Pancreas (tissue), 10 donors: ENCODE data around the gene SMOC2. TPM values are rescaled to one million over a fixed set of nuclear protein-coding genes. Genes with fewer than 3 reads are reported as not detected.

Experiments used
- ATAC-seq, 4 donors: fragments of 200-7000 bp; cut with Tn5 transposase; one replicate each; pipeline versions ENCODE4 v1.8.0 to v1.9.1; 2020; ENCODE audit warnings: mild to moderate bottlenecking in 4 of 4, moderate library complexity in 4 of 4
- DNase-seq, 6 donors: peaks; one replicate each; pipeline ENCODE4 v3.0.0-alpha.2; 2020
- FAIRE-seq: peaks from 2 replicates; lab custom pipeline; 2012; peaks lifted over from hg19 to GRCh38; lab: Jason Lieb, UNC
- H3K27ac ChIP-seq, 4 donors: fragments of 200-600 bp; sonication (generic); 1 replicate in 3 of 4; 2 replicates in 1 of 4; pipeline versions ENCODE4 v1.5.0 to v1.8.0; 2020
- H3K27me3 ChIP-seq, 4 donors: fragments of 200-600 bp; one replicate each; pipeline ENCODE4 v1.8.0; 2021
- H3K36me3 ChIP-seq, 3 donors: fragments of 200-600 bp; sonication (generic) in 1 of 3; one replicate each; pipeline versions ENCODE4 v1.5.0 to v1.8.0; 2020 to 2021
- H3K4me1 ChIP-seq, 3 donors: fragments of 200-600 bp; one replicate each; pipeline ENCODE4 v1.8.0; 2021
- H3K4me3 ChIP-seq, 4 donors: fragments of 200-600 bp; sonication (generic) in 2 of 4; one replicate each; pipeline versions ENCODE4 v1.5.0 to v1.8.0; 2020 to 2021
- H3K9me3 ChIP-seq, 4 donors: fragments of 200-600 bp; one replicate each; pipeline ENCODE4 v1.8.0; 2021
- CTCF ChIP-seq, 4 donors: fragments of 200-600 bp; sonication (generic) in 3 of 4; IDR thresholded peaks; one replicate each; pipeline versions ENCODE4 v1.5.0 to v1.8.0; 2021; ENCODE audit warnings: antibody characterized with exemption in 4 of 4
- WGBS, 2 donors: extraction: QIAGEN DNeasy Blood & Tissue Kit; methylation state at CpG; one replicate each; pipeline ENCODE4 v1.1.7; 2013; 5-methylcytosine and 5-hydroxymethylcytosine counted together
- intact Hi-C, 3 donors: fragments of 100-400 bp; cut with DNase I; formaldehyde crosslinking; loops; one replicate each; pipeline versions ENCODE4 v1.11.1 to v1.14.2; 2022
- polyA plus RNA-seq, 2 donors: library from polyadenylated mRNA; stranded (reverse); fragments of 200-250 nt; gene quantifications; one replicate each; pipeline ENCODE4 v1.2.3, GENCODE V29; 2013
- total RNA-seq, 6 donors: library from RNA; stranded (reverse); fragmentation: NEBNext Ultra II Directional in 4 of 6; extraction: Animal tissue kit (Norgen Biotek cat#: 25700) in 4 of 6; gene quantifications; one replicate each; pipeline versions ENCODE4 v1.2.1 to v1.2.4, GENCODE V29; 2021 to 2023
- donor health status: healthy with polysubstance abuse.
- donor health status: DM: no; HTN: no; CAD: no; lungs with moderate emphysema.
- donor health status: DM: no; HTN: no; CAD: no.
- donor health status: control.
- donor health status: control.
- donor health status: Bipolar disorder and iron deficiency.
- donor health status: DM: yes; HTN: yes; CAD: no.
- donor health status: DM: no; HTN: no; CAD: no.
- donor health status: DM: no; HTN: no; CAD: no.
- donor health status: DM: yes; HTN: yes; CAD: no.

SMOC2 gene
- total and polyA plus RNA-seq, 8 donors: 2.5 to 18.4 (median 6.5) TPM

- H3K27ac ChIP-seq: no peak overlapping the region
- WGBS, 2 donors: 74 to 88% methylated on average over 17 of the region's 17 CpGs
- no peaks in the 10 kb centered on the region for H3K9me3 ChIP-seq
- no peaks in the 10 kb centered on the region for H3K4me1 ChIP-seq
- no peaks in the 10 kb centered on the region for H3K27me3 ChIP-seq
- no peak for TF ChIP-seq CTCF (IDR thresholded peaks at IDR 0.05)
- no peak for ATAC-seq
- DNase-seq: no peak
- H3K36me3 ChIP-seq: no peaks in the 10 kb centered on the region
- no peak for FAIRE-seq
- H3K4me3 ChIP-seq: no peak overlapping the region
- intact Hi-C loops: no loop called here
Measured at GRCh38 chr6:168662301-168662936, 221.4 kb downstream of the SMOC2 start.

- no peaks in the 10 kb centered on the region for H3K4me1 ChIP-seq
- WGBS, 2 donors: 64 to 75% methylated on average over 7 of the region's 7 CpGs
- no peak for DNase-seq
Measured at GRCh38 chr6:168663041-168663440, 222.1 kb downstream of the SMOC2 start.

GRCh38 chr6:168664956-168665355 is 224.0 kb downstream of the SMOC2 start:
- Histone ChIP-seq H3K27ac (no peak overlapping the region), H3K27me3 (no peaks in the 10 kb centered on the region), H3K9me3 (no peaks in the 10 kb centered on the region), H3K4me3 (no peak overlapping the region), H3K36me3 (no peaks in the 10 kb centered on the region), H3K4me1 (no peaks in the 10 kb centered on the region)
- no peak for TF ChIP-seq CTCF (IDR thresholded peaks at IDR 0.05)
- WGBS, 2 donors: 84 to 88% methylated on average over 9 of the region's 9 CpGs
- no peak for DNase-seq
- intact Hi-C loops: no loop called here
- no peak for ATAC-seq
- no peak for FAIRE-seq

More at GRCh38 chr6:168663041-168663440, 222.1 kb downstream of the SMOC2 start:
- Histone ChIP-seq H3K9me3 (no peaks in the 10 kb centered on the region), H3K27ac (no peak overlapping the region), H3K36me3 (no peaks in the 10 kb centered on the region), H3K27me3 (no peaks in the 10 kb centered on the region), H3K4me3 (no peak overlapping the region)
- no peak for TF ChIP-seq CTCF (IDR thresholded peaks at IDR 0.05)
- no peak for ATAC-seq
- intact Hi-C loops: no loop called here
- FAIRE-seq: no peak

GRCh38 chr6:168666170-168666569 is 225.2 kb downstream of the SMOC2 start:
- H3K9me3 ChIP-seq: no peaks in the 10 kb centered on the region
- intact Hi-C loops: no loop called here

More at GRCh38 chr6:168666170-168666569, 225.2 kb downstream of the SMOC2 start:
- DNase-seq: no peak
- H3K4me1 ChIP-seq: no peaks in the 10 kb centered on the region
- H3K4me3 ChIP-seq: no peak overlapping the region
- H3K27ac ChIP-seq: no peak overlapping the region
- no peak for FAIRE-seq
- no peaks in the 10 kb centered on the region for H3K36me3 ChIP-seq
- no peak for TF ChIP-seq CTCF (IDR thresholded peaks at IDR 0.05)
- 56 to 65% methylated on average over 3 of the region's 3 CpGs for WGBS, 2 donors
- no peaks in the 10 kb centered on the region for H3K27me3 ChIP-seq
- no peak for ATAC-seq
